Measurements from ENCODE around the gene LRRC61.
A peak's percentile ranks its signal among the peaks of the same experiment; 100 is the strongest.
"Not testable (repeated sequence)": the region's sequence is repeated elsewhere in the genome, so short reads cannot be mapped to it uniquely, and the experiment has no call there.

Gene LRRC61

DNA sequence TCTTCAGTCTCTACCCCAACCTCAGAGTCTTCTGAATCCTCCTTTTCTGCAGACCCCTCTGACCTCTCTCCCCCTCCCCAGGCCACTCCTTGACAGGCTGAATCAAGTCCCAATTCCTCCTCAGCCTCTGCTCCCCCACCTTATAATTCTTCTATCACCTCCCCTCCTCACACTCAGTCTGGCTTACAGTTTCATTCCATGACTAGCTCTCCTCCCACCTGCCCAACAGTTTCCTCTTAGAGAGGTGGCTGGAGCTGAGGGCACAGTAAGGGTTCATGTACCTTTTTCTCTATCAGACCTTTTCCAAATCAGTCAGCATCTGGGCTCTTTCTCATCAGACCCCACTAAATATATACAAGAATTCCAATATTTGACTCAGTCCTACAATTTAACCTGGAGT lies 14.6 kb upstream of the LRRC61 start:
- no peak for DNase-seq

DNA sequence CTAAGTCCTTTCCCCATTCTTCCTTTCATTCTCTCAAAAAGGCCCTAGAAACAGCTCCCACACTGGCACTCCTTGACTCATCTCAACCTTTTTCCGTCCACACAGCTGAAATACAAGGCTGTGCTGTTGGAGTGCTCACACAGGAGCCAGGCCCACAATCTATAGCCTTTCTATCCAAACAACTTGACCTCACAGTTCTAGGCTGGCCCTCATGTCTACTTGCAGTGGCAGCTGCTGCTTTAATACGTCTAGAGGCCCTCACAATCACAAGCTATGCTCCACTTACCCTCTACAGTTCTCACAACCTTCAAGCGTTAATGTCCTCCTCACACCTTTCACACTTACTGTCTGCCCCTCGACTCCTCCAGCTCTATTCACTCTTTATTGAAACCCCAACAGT lies 12.0 kb upstream of the LRRC61 start:
- DNase-seq: no peak

DNA sequence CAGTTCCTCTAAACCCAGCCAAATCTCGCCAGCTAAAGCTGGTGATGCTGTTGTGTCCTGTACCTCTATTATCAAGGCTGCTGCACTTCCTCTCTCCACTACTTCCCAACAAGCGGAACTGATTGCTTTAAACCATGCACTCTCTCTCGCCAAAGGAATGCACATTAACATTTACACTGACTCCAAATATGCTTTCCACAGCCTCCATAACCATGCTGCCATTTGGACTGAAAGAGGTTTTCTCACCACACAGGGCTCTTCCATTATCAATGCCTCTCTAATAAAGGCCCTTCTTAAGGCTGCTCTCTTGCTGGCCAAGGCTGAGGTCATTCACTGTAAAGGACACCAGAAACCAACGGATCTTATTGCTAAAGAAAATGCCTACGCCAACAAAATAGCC lies 11.4 kb upstream of the LRRC61 start:
- no peak for DNase-seq

DNA sequence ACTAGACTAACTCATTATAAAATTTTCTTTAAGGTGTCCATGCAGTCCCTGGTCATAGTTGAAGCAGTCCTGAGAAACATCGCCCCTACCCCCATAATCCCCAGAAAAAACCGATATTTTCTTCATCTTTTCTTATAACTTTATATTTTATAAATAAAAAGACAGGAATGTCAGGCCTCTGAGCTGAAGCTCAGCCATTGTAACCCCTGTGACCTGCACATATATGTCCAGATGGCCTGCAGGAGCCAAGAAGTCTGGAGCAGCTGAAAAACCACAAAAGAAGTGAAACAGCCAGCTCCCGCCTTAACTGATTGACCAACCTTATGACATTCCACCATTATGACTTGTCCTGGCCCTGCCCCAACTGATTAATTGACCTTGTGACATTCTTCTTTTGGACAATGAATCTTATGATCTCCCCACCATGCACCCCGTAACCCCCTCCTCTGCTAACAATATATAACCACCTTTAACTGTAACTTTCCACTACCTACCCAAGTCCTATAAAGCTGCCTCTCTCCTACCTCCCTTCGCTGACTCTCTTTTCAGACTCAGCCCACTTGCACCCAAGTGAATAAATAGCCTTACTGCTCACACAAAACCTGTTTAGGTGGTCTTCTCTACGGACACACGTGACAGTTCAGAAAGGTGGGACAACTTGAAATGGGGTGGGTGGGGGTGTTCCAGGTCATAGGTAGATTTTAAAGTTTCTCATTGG lies 10.3 kb upstream of the LRRC61 start:
- DNase-seq: not testable (repeated sequence)

DNA sequence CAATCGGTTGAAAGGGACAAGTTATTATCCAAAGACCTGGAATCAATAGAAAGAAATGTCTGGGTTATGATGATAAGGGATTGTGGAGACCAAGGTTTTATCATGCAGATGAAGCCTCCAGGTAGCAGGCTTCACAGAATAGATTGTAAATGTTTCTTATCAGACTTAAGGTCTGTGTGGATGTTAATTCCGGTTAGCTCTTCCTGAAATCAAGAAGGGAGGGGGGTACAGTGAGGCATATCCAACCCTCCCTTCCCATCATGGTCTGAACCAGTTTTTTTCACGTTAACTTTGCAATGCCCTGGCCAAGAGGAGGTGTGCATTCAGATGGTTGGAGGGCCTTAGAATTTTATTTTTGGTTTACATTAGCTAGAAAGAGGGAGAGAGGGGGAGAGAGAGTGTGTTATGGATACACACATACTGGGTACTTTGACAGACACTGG lies 9.8 kb upstream of the LRRC61 start:
- no peak for DNase-seq

DNA sequence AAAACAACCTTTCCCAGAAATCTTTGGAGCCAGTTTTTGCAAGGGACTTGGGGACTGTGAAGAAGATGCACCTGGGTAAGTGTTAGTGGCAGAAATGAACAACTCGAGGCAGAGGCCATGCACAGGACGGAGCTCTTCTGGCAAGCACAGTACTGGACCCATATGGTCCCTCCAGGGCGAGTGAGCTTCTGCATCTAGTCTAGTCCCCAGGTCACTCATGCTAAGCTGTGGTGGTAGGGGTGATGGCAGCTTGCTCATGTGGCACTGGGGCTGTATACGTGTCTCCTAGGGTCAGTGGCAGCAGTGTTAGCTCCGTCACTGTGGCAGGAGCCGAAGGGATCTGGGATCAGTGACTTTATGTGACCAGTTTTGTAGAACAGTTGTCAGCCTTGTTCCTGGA lies 9.3 kb upstream of the LRRC61 start:
- DNase-seq: no peak

DNA sequence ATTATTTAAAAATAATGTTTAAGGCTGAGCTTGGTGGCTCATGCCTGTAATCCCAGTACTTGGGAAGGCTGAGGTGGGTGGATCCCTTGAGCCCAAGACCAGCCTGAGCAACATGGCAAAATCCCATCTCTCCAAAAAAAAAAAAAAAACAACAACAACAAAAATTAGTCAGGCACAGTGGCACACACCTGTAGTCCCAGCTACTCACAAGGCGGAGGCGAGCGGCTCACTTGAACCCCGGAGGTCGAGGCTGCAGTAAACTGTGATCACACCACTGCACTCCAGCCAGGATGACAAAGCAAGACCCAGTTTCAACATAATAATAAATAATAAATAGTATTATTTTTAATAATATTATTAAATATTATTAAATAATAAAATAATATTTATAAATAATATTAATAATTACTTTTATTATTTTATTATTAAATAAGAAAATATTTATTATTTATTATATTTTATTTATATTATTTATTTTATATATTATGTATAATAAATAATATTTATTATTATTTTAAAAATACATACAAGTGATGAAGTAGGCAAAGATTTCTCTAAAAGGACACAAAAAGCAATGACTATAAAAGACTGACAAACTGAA lies 8.4 kb upstream of the LRRC61 start:
- DNase-seq: no peak

DNA sequence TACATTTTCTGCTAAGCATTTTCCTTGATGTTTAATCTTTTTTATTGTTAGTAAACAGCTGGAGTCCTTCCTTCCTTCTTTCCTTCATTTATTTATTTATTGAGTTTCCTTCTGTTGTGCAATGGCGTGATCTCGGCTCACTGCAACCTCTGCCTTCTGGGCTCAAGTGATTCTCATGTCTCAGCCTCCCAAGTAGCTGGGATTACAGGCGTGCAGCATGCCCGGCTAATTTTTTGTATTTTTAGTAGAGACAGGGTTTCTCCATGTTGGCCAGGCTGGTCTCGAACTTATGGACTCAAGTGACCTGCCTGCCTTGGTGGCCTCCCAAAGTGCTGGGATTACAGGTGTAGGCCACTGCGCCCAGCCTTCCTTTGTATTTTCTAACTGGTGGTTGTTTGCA lies 6.2 kb upstream of the LRRC61 start:
- DNase-seq: not testable (repeated sequence)

DNA sequence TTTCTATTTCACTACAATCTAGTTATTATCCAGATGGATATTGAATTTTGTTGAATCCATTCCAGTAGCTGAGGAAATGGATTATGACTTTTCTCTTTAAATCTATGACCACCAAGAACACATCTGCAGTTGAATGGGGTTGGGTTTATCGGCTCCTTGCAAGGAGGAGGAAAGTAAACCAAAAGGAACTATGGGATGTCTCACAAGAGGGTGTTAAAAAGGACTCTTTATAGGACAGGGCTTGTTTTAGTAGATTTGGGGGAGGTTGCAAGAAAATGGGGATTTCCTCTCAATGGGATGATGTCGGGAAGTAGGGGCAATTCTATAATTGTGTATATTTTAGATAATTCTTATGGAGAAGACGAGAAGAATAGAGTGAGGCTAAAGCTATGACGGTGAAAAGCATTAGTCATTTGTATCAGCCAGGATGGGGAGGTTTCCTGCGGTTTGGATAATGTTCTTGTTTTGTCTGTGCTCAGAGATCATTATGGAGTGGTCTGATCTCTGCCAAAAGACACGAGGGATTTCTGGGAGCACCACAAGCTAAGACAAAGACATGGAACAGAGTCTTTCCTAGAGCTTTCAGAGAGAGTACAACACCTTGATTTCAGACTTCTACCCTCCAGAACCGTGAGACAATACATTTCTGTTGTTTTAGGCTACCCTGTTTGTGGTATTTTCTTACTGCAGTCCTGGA lies 5.3 kb upstream of the LRRC61 start:
- no peak for DNase-seq

DNA sequence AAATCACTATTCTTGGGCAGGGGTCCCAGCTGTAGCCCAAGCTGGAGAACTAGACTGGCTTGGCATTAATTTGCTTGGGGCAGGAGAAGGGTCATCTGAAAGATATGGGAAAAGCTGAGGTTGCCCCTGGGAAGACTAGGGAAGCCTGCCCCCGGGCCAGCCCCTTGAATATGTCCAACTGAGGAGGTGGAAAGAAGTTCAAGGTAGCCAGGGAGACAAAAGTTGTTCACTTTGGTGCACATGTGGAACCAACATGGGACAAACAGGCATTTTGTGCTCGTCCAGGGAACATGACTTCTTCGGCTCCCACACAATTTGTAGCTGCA lies 1.4 kb upstream of the LRRC61 start:
- no peak for DNase-seq

DNA sequence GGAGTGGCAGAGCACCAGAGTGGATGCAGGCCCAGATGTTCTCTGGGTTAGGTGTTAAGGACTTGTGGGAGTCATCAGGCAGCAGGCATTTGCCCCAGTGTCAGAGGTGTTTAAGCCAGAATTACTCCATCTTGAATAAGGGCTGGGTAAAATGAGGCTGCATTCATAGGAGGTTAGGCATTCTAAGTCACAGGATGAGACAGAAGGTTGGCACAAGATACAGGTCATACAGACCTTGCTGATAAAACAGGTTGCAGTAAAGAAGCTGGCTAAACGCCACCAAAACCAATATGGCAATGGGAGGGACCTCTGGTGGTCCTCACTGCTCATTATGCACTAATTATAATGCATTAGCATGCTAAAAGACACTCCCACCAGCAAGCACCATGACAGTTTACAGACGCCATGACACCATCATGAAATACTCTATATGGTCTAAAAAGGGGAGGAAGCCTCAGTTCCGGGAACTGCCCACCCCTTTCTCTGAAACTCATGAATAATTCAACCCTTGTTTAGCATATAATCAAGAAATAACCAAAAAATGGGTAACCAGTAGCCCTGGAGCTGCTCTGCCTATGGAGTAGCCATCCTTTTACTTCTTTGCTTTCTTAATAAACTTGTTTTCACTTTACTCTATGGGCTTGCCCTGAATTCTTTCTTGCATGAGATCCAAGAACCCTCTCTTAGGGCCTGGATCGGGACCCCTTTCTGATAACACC lies 882 bp upstream of the LRRC61 start:
- DNase-seq: peak; percentile 60

DNA sequence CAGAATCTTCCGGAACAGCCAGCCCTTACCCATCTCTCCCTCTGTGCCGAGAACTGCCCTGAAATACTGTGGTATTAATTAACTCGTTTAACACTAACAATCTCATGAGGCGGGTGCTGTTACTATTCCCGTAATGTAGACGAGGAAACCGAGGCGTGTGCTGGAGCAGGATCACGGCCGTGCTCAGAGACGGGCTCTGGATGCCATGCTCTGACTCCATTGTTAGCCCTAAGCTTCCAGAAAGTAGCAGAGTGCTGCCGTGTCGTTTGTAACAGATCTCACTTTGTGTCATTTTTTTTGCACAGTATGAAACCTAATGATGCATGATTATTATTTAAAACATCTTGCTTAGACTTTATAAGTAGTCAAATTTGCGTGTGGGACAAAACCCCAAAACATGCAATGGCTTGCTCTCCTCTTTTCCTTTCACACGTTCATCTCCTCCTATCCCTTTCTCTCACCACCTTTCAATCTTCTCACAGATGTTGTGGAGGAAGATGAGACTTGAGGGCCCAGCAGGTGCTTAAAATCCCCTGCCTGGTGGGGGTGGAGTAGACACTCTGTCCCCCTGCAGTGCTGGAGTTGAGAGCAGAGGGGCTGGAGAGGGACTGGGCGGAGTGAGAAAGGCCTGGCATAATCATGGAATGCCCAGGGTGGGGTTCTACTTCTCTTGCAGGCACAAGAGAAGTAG lies 672 bp downstream of the LRRC61 start:
- no peak for DNase-seq

DNA sequence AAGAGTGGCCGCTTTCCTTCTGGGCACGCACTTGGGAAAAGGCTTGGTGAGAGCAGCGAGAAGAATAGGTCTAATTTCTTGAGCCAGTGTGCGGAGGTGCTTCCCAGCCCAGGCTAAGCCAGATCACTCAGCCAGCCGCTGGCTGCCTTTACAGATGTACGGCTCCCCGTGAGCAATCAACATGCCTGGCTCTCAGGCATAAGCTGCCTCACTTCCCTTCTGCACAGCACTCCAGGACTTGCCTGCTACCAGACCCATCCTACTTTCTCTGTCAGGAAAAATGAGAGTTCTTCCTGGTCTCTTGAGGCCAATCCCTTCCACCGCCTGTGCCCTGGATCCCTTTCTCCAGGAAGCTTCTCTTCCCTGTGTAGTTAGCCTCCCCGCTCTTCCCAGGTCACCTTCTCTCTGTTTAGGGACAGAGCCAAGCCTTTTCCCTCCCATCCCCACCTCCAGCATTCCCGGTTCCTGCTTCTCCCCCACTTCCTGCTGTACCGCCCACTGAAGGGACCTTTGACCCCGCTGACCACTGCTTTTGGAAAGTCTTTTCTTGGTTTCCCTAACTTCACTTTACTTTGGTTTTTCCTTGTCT lies 1.3 kb downstream of the LRRC61 start:
- no peak for DNase-seq

DNA sequence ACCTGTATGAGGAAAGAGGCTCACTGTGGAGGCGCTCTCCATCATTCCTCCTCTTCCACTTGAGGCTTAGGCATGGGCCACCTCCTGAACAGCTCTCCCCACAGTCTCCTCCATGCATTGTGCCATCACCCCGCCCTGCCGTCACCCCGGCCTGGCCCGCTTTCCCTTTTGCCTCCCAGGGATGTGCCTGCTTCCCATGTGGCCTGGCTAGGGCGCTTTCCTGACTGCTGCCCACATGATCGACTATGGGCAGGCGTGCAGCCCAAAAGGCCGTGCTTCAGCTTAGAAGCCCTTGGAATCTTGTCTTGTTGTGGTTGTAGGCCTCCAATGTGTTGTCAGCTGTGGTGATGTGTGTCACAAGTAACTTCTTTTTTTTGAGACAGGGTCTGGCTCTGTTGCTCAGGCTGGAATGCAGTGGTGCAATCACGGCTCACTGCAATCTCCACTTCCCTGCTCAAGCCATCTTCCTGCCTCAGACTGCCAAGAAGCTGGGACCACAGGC lies 2.0 kb downstream of the LRRC61 start:
- no peak for DNase-seq

DNA sequence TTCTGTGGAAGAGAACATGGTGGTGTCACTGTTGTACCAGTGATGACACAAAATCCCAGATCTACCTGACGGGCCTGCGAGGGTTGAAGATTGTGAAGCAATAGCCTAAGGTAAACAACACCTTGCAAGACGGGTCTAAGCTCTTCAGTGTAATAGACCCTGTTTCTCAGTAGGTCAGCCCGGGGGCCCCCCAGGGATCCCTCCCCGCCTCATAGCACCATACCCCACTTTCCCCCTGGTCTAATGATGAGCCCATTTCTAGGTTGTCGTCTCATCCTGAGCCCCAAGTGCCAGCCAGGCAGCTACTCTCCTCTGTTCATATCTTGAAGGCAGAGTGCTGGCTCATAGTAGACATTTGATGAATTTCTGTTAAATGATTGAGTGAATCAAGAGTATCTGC lies 2.7 kb downstream of the LRRC61 start:
- DNase-seq: no peak

DNA sequence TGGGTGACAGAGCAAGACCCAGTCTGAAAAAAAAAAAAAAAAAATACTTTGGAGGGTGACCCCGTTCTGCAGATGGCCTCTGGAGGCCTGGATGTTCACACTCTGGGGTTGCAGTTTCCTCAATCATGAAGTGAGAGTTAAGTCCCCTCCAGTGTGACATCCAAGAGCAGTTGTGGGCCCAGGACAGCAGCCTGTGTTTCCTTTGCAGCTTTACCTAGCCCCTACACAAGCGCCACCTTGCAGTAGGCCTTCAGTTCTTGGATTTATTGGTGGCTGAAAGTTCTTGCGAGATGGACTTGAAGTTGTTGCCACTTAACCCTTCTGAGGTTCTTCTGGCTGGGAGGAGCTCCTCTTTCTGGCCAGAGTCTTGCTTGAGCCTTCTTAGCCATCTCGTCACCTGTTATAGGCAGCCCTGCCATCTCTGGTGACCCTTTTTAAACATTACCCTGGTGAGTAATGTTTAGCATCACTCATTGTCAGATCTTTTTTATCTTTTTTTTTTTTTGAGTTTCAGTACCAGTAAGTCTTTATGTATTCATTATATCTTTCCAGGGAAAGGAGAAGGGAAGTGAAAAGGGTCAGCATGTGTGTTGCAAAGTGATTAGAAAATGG lies 3.6 kb downstream of the LRRC61 start:
- DNase-seq: no peak

DNA sequence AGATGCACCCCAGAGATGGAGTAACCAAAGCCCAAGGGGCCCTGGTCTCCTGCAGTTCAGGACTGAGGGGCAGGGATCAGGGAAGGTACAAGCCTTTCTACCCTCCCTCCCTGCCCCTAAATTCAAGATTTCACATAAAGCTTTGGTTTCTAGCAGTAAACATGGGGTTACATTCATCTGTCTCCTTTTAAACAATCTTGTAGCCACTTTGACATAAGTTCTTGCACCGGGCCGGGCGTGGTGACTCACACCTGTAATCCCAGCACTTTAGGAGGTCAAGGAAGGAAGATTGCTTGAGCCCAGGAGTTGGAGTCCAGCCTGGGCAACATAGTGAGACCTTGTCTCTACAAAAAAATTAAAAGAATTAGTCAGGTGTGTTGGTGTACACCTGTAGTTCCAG lies 4.2 kb downstream of the LRRC61 start:
- no peak for DNase-seq

DNA sequence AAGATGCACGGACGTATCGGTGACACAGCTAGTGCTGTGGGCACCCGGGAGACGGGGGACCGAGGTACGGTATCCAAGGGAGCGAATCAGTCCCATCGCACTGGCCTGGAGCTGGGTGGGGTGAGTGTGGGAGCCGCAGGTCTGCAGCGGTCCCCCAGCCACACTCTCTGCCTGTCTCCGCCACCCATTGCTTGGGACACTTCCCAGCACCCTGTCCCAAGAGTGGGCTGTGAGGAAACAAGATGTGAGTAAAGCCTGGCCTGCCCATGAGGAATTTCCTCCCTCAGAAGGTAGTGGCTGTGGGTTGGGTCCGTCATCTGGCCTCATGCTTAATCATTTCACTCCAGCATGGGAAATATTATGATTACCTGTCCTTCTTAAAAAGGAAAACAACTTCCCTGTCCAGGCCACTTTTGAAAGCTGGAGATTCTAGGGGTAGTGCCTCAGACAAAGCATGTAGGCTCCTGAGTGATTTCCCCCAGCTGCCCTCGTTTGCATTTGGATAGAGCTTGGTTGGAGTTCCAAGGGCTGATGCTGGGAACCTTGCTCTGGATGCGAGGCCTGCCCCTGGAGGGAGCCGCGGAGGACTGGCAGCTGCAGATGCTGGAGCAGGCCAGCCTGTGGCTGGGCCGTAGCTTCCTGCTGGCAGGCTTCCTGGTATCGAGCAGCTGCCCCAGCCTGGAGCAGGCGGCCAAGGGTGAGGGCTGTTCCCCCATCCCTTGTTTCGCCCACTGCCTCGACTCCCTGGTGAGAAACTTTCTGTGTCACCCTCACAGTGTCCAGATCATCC lies 6.4 kb downstream of the LRRC61 start:
- DNase-seq: no peak

DNA sequence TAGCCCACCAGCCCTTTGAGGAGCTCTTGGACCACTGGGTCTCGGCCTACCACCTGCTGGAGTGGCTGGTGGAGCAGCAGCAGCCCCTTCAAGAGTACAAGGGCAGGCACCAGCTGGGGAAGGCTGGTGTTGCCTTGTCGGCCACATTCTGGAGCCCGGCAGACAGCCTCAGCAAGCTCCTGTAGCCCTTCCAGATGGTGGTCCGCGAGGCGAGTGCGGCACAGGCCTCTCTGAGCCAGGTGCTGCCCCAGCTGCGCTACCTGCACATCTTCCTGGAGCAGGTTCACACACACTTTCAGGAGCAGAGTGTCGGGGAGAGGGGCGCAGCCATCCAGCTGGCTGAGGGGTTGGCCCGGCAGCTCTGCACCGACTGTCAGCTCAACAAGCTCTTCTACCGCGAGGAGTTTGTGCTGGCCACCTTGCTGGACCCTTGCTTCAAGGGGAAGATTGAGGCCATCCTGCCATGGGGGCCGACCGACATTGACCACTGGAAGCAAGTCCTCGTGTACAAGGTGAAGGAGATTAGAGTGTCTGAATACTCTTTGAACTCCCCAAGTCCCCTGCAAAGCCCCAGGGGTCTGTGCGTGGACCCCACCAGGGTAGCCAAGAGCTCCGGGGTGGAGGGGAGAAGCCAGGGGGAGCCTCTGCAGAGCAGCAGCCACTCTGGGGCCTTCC lies 7.2 kb downstream of the LRRC61 start:
- no peak for DNase-seq

DNA sequence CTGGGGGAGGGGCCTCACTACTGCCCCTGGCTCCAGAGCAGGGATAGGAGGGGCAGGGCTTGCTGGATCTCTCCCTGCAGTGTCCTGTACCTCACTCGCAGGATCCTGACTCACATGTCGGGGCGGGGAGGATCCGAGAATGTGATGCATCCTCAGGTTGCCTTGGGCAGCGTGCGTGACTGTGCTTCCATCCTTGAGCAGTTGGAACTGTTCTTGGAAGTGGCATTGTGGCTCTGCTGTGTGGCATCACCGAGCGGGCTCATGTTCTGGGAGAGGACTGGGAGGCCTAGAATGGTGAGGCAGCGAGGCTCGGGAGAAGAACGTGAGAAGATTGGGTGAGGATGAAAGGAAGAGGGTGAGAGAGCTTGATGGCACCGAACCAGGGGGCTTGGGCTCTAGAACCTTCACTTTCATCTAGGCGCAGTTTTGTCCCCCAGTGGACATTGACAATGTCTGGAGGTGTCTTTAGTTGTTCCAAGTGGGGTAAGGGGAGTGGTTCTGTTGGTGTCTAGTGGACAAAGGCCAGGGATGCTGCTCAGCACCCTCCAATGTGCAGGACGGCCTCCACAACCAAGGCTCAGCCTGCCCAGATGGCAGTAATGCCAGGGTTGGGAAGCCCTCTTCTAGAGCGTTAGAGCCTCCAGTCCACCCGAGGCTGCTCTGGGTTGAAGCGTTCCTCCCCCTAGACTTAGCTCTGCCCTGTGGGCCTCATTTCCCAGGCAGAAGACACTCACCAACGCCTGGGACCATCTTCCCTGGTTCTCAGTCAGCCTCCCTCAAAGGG lies 9.9 kb downstream of the LRRC61 start:
- DNase-seq: no peak

Data from activated naive CD4-positive, alpha-beta T cell treated with Interleukin-2 at 50 U/mL for 16 hours (primary cell).